ENCODE data around the gene CHD1L. TPM values are rescaled to one million over a fixed set of nuclear protein-coding genes. Genes with fewer than 3 reads are reported as not detected.

The CHD1L gene
- total RNA-seq, 4 donors from 2014 or later = 12.7 to 20.6 (median 16.9) TPM

- DNase-seq (ENCODE audit: low spot score in 2 of 2) = no peak
- intact Hi-C loops (cut with DNase I; ENCODE audit: low total_unique reads) = no loop called here
- no peak overlapping the region for H3K4me3 ChIP-seq (ENCODE audit: low read depth, poor library complexity, severe bottlenecking)
- TF ChIP-seq POLR2A (IDR thresholded peaks at IDR 0.05) = no peak
- TF ChIP-seq, protein P1, sequence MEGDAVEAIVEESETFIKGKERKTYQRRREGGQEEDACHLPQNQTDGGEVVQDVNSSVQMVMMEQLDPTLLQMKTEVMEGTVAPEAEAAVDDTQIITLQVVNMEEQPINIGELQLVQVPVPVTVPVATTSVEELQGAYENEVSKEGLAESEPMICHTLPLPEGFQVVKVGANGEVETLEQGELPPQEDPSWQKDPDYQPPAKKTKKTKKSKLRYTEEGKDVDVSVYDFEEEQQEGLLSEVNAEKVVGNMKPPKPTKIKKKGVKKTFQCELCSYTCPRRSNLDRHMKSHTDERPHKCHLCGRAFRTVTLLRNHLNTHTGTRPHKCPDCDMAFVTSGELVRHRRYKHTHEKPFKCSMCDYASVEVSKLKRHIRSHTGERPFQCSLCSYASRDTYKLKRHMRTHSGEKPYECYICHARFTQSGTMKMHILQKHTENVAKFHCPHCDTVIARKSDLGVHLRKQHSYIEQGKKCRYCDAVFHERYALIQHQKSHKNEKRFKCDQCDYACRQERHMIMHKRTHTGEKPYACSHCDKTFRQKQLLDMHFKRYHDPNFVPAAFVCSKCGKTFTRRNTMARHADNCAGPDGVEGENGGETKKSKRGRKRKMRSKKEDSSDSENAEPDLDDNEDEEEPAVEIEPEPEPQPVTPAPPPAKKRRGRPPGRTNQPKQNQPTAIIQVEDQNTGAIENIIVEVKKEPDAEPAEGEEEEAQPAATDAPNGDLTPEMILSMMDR (IDR thresholded peaks at IDR 0.05) = no peak
- 23 to 63% methylated on average over 2 of the region's 2 CpGs for WGBS, 2 donors
Measured at GRCh38 chr1:147338571-147338970, 96.1 kb downstream of the CHD1L start.

GRCh38 chr1:147341246-147341645, 98.8 kb downstream of the CHD1L start:
- intact Hi-C loops (cut with DNase I; ENCODE audit: low total_unique reads) = no loop called here
- DNase-seq (ENCODE audit: low spot score in 2 of 2) = no peak
- no peak overlapping the region for H3K4me3 ChIP-seq (ENCODE audit: low read depth, poor library complexity, severe bottlenecking)
- TF ChIP-seq POLR2A (IDR thresholded peaks at IDR 0.05) = no peak
- 86 to 90% methylated on average over 1 of the region's 1 CpG for WGBS, 2 donors

Other genes starting within 250 kb of the CHD1L start
- 10 to 100 TPM; 21.4 to 29.8 (median 25.9) TPM for gene PRKAB2, start 70.2 kb upstream of the CHD1L start, total RNA-seq
- 10 to 100 TPM; 17.2 to 41.9 (median 27.4) TPM for gene FMO5, start 17.3 kb upstream of the CHD1L start, total RNA-seq